ENCODE data around the gene TOP2B.

Gene TOP2B

GRCh38 chr3:25664812-25665314, at the start of gene TOP2B:
TOP2B (minus strand) TSS chr3:25664907; CDS start chr3:25664297, 610 bp downstream.
- peak; percentile 95 for DNase-seq

- no peak for DNase-seq
Measured at GRCh38 chr3:25713341-25713985, 48.8 kb upstream of the TOP2B start.

GRCh38 chr3:25711090-25711489, 46.4 kb upstream of the TOP2B start:
- DNase-seq: no peak

GRCh38 chr3:25708036-25708435, 43.3 kb upstream of the TOP2B start:
- DNase-seq: no peak

GRCh38 chr3:25707268-25707926, 42.7 kb upstream of the TOP2B start:
- DNase-seq: no peak

GRCh38 chr3:25706213-25706612, 41.5 kb upstream of the TOP2B start:
- DNase-seq: no peak

GRCh38 chr3:25697553-25697952, 32.8 kb upstream of the TOP2B start:
- DNase-seq: no peak

- no peak for DNase-seq
Measured at GRCh38 chr3:25695731-25696420, 31.2 kb upstream of the TOP2B start.

GRCh38 chr3:25693238-25693637, 28.5 kb upstream of the TOP2B start:
- DNase-seq: no peak

- peak; percentile 2 for DNase-seq
Measured at GRCh38 chr3:25692341-25692740, 27.6 kb upstream of the TOP2B start.

- DNase-seq: no peak
Measured at GRCh38 chr3:25690768-25691533, 26.2 kb upstream of the TOP2B start.

- no peak for DNase-seq
Measured at GRCh38 chr3:25689226-25689625, 24.5 kb upstream of the TOP2B start.

- DNase-seq: no peak
Measured at GRCh38 chr3:25687742-25688141, 23.0 kb upstream of the TOP2B start.

- DNase-seq: no peak
Measured at GRCh38 chr3:25686766-25687165, 22.1 kb upstream of the TOP2B start.

- no peak for DNase-seq
Measured at GRCh38 chr3:25683882-25684281, 19.2 kb upstream of the TOP2B start.

- DNase-seq: no peak
Measured at GRCh38 chr3:25683410-25683809, 18.7 kb upstream of the TOP2B start.

- no peak for DNase-seq
Measured at GRCh38 chr3:25679642-25680302, 15.1 kb upstream of the TOP2B start.

- DNase-seq: no peak
Measured at GRCh38 chr3:25679166-25679565, 14.5 kb upstream of the TOP2B start.

- DNase-seq: peak; percentile 35
Measured at GRCh38 chr3:25678581-25678980, 13.9 kb upstream of the TOP2B start.

- no peak for DNase-seq
Measured at GRCh38 chr3:25677121-25677520, 12.4 kb upstream of the TOP2B start.

GRCh38 chr3:25674670-25675069, 10.0 kb upstream of the TOP2B start:
- DNase-seq: no peak

- DNase-seq: no peak
Measured at GRCh38 chr3:25673738-25674298, 9.1 kb upstream of the TOP2B start.

All from fibroblast of upper back skin (primary cell).